Ramos (cell line): Measurements from ENCODE around the gene MAD1L1.

ENCODE experiments used
- in situ Hi-C: fragments of 300-500 bp; cut with MboI; formaldehyde crosslinking; loops from one replicate; pipeline ENCODE4 v1.14.3; 2022; ENCODE audit warnings: low sequenced_read_pairs; ENCODE audit not compliant: unreplicated experiment

Gene MAD1L1

GRCh38 chr7:1812509-1813393 lies 420.0 kb downstream of the MAD1L1 start:
- in situ Hi-C loops, result no loop called here

GRCh38 chr7:1811850-1812508 lies 420.8 kb downstream of the MAD1L1 start:
- in situ Hi-C loops, result no loop called here

GRCh38 chr7:1810961-1811849 lies 421.5 kb downstream of the MAD1L1 start:
- in situ Hi-C loops, result no loop called here

- in situ Hi-C loops, result no loop called here
Observed at GRCh38 chr7:1810521-1810920, 422.2 kb downstream of the MAD1L1 start.

GRCh38 chr7:1809601-1810258 lies 423.0 kb downstream of the MAD1L1 start:
- in situ Hi-C loops, result no loop called here

GRCh38 chr7:1809070-1809469 lies 423.7 kb downstream of the MAD1L1 start:
- in situ Hi-C loops, result no loop called here

- in situ Hi-C loops, result no loop called here
Observed at GRCh38 chr7:1807821-1808600, 424.7 kb downstream of the MAD1L1 start.

- in situ Hi-C loops, result no loop called here
Observed at GRCh38 chr7:1806354-1806753, 426.4 kb downstream of the MAD1L1 start.

GRCh38 chr7:1804310-1804709 lies 428.4 kb downstream of the MAD1L1 start:
- in situ Hi-C loops, result no loop called here

GRCh38 chr7:1802899-1803298 lies 429.8 kb downstream of the MAD1L1 start:
- in situ Hi-C loops, result no loop called here

- in situ Hi-C loops, result no loop called here
Observed at GRCh38 chr7:1800902-1801301, 431.8 kb downstream of the MAD1L1 start.

GRCh38 chr7:1798191-1798590 lies 434.6 kb downstream of the MAD1L1 start:
- in situ Hi-C loops, result no loop called here

- in situ Hi-C loops, result no loop called here
Observed at GRCh38 chr7:1794888-1795542, 437.7 kb downstream of the MAD1L1 start.

GRCh38 chr7:1787681-1788235 lies 445.0 kb downstream of the MAD1L1 start:
- in situ Hi-C loops, result no loop called here

- in situ Hi-C loops, result no loop called here
Observed at GRCh38 chr7:1787241-1787640, 445.5 kb downstream of the MAD1L1 start.

- in situ Hi-C loops, result no loop called here
Observed at GRCh38 chr7:1785839-1786238, 446.9 kb downstream of the MAD1L1 start.

- in situ Hi-C loops, result no loop called here
Observed at GRCh38 chr7:1781369-1781768, 451.4 kb downstream of the MAD1L1 start.

GRCh38 chr7:1779445-1779844 lies 453.3 kb downstream of the MAD1L1 start:
- in situ Hi-C loops, result no loop called here

- in situ Hi-C loops, result no loop called here
Observed at GRCh38 chr7:1777122-1777521, 455.6 kb downstream of the MAD1L1 start.
